GM12878 (cell line): Measurements from ENCODE around the gene EPB41L1. TPM values are rescaled to one million over a fixed set of nuclear protein-coding genes. Genes with fewer than 3 reads are reported as not detected.

Experiments used
- ATAC-seq: fragments of 200-7000 bp; cut with Tn5 transposase; 3 replicates; pipeline ENCODE4 v1.9.1; 2020; ENCODE audit warnings: mild to moderate bottlenecking, moderate library complexity
- BruUV-seq: library from RNA; stranded (reverse); fragments of 400-500 nt; replicated peaks from 2 replicates; lab custom pipeline; 2021; lab: Mats Ljungman, UMichigan
- CTCF ChIA-PET: fragments of 300-600 bp; sonication (Branson Sonifier 250); formaldehyde crosslinking; extraction: SDS; loops from one replicate; lab custom pipeline; 2021; ENCODE audit warnings: inconsistent platforms; lab: Yijun Ruan, JAX
- POLR2A ChIA-PET: fragments of 350-600 bp; formaldehyde crosslinking; extraction: SDS; loops from one replicate; lab custom pipeline; 2021; ENCODE audit warnings: inconsistent platforms; lab: Charles Lee
- RAD21 ChIA-PET: fragments of 300-600 bp; sonication (Branson Sonifier 250); formaldehyde crosslinking; loops from one replicate; lab custom pipeline; 2023; ENCODE audit warnings: antibody characterized with exemption; ENCODE audit not compliant: unreplicated experiment; lab: Charles Lee
- SMC1A ChIA-PET: fragments of 300-600 bp; sonication (Branson Sonifier 250); formaldehyde crosslinking; loops from one replicate; lab custom pipeline; 2023; ENCODE audit not compliant: unreplicated experiment, uncharacterized antibody; lab: Charles Lee
- DNase-seq: peaks from one replicate; pipeline ENCODE4 v3.0.0-alpha.2; 2011; ENCODE audit warnings: low read depth, low spot score
- FAIRE-seq: peaks from 3 replicates; lab custom pipeline; 2011; peaks lifted over from hg19 to GRCh38; lab: Jason Lieb, UNC
- H2AFZ ChIP-seq: 2 replicates; pipeline ENCODE4 v1.6.0; 2011; ENCODE audit warnings: low read depth, low read length, control low read depth; ENCODE audit not compliant: control insufficient read depth
- H3K27ac ChIP-seq: 2 replicates; pipeline ENCODE4 v1.5.1; 2011; ENCODE audit warnings: control low read depth; ENCODE audit not compliant: control insufficient read depth, insufficient read depth
- H3K27me3 ChIP-seq, 2 experiments: replicated peaks in 1 of 2; 2 replicates each; pipeline versions ENCODE4 v1.6.0 to v1.6.1; 2011; ENCODE audit warnings: low read length in 1 of 2; ENCODE audit not compliant: control insufficient read depth in 2 of 2, insufficient read depth in 2 of 2
- H3K36me3 ChIP-seq, 2 experiments: 2 replicates each; pipeline ENCODE4 v1.5.1; 2011; ENCODE audit warnings: low read length in 1 of 2; ENCODE audit not compliant: control insufficient read depth in 2 of 2, insufficient read depth in 2 of 2
- H3K4me1 ChIP-seq: 2 replicates; pipeline ENCODE4 v1.6.1; 2011; ENCODE audit warnings: mild to moderate bottlenecking, low read length, moderate library complexity, mixed read lengths; ENCODE audit not compliant: control insufficient read depth, insufficient read depth
- H3K4me2 ChIP-seq: 2 replicates; pipeline ENCODE4 v1.6.0; 2011; ENCODE audit warnings: control low read depth; ENCODE audit not compliant: control insufficient read depth, insufficient read depth
- H3K4me3 ChIP-seq: fragments of 200-600 bp; sonication (generic); 2 replicates; pipeline ENCODE4 v1.5.1; 2016
- H3K79me2 ChIP-seq: 2 replicates; pipeline ENCODE4 v1.6.0; 2011; ENCODE audit warnings: low read length; ENCODE audit not compliant: control insufficient read depth, insufficient read depth
- H3K9ac ChIP-seq: 2 replicates; pipeline ENCODE4 v1.8.0; 2011; ENCODE audit warnings: low read length, control low read depth, mixed read lengths; ENCODE audit not compliant: control insufficient read depth, insufficient read depth
- H3K9me3 ChIP-seq: replicated peaks from 3 replicates; pipeline ENCODE4 v1.5.1; 2011; ENCODE audit warnings: mild to moderate bottlenecking, low read length; ENCODE audit not compliant: control insufficient read depth, insufficient read depth
- H4K20me1 ChIP-seq: 2 replicates; pipeline ENCODE4 v1.6.0; 2011; ENCODE audit not compliant: control insufficient read depth, insufficient read depth
- BCL11A ChIP-seq: IDR thresholded peaks from 2 replicates; pipeline ENCODE4 v1.6.1; 2011; ENCODE audit warnings: low read depth, low read length
- CBX3 ChIP-seq: fragments of 200-600 bp; sonication (generic); IDR thresholded peaks from 2 replicates; pipeline ENCODE4 v1.6.1; 2016; ENCODE audit warnings: low read depth, borderline replicate concordance
- CHD4 ChIP-seq: fragments of 200-600 bp; sonication (generic); IDR thresholded peaks from 2 replicates; pipeline ENCODE4 v1.6.1; 2016; ENCODE audit warnings: mild to moderate bottlenecking
- CUX1 ChIP-seq: IDR thresholded peaks from 2 replicates; pipeline ENCODE4 v1.6.1; 2012; ENCODE audit warnings: improper control_type of control experiment, low read depth, low read length; ENCODE audit not compliant: insufficient replicate concordance
- FOXK2 ChIP-seq: fragments of 450-650 bp; IDR thresholded peaks from 2 replicates; pipeline ENCODE4 v1.6.1; 2017; ENCODE audit warnings: mild to moderate bottlenecking, moderate library complexity
- HCFC1 ChIP-seq: fragments of 150-350 bp; IDR thresholded peaks from 2 replicates; pipeline ENCODE4 v1.6.1; 2014; ENCODE audit warnings: low read length
- HDGF ChIP-seq: fragments of 450-650 bp; IDR thresholded peaks from 2 replicates; pipeline ENCODE4 v1.6.1; 2016; ENCODE audit warnings: antibody characterized with exemption
- JUNB ChIP-seq: IDR thresholded peaks from 2 replicates; pipeline ENCODE4 v1.6.1; 2016; ENCODE audit warnings: antibody characterized with exemption, mild to moderate bottlenecking
- KLF5 ChIP-seq: fragments of 450-650 bp; IDR thresholded peaks from 2 replicates; pipeline ENCODE4 v1.6.1; 2014; ENCODE audit warnings: mild to moderate bottlenecking; ENCODE audit not compliant: partially characterized antibody
- NR2C1 ChIP-seq: fragments of 450-650 bp; IDR thresholded peaks from 2 replicates; pipeline ENCODE4 v1.6.1; 2017; ENCODE audit warnings: antibody characterized with exemption, mild to moderate bottlenecking, moderate library complexity
- NR2F1 ChIP-seq: fragments of 450-650 bp; conservative IDR thresholded peaks from 2 replicates; pipeline ENCODE4 v1.6.1; 2017; ENCODE audit warnings: mild to moderate bottlenecking
- NRF1 ChIP-seq: conservative IDR thresholded peaks from 2 replicates; pipeline ENCODE4 v1.6.1; 2011; ENCODE audit warnings: mild to moderate bottlenecking, low read depth, low read length, improper control_type of control experiment
- RAD51 ChIP-seq: fragments of 450-650 bp; IDR thresholded peaks from 2 replicates; pipeline ENCODE4 v1.6.1; 2016; ENCODE audit warnings: moderate library complexity, mild to moderate bottlenecking, inconsistent platforms
- RELB ChIP-seq: fragments of 450-650 bp; IDR thresholded peaks from 2 replicates; pipeline ENCODE4 v1.6.1; 2017; ENCODE audit warnings: low read depth, mild to moderate bottlenecking, moderate library complexity
- SP1 ChIP-seq: IDR thresholded peaks from one replicate; pipeline ENCODE4 v1.6.1; 2011; ENCODE audit warnings: low read depth, low read length
- STAT3 ChIP-seq: IDR thresholded peaks from 2 replicates; pipeline ENCODE4 v1.6.1; 2011; ENCODE audit warnings: low read depth, low read length, improper control_type of control experiment
- WGBS: methylation state at CpG from one replicate; pipeline ENCODE4 v1.1.6; 2016; ENCODE audit warnings: low lambda C conversion rate; ENCODE audit not compliant: insufficient replicate concordance, insufficient coverage; ENCODE audit errors: missing lambda C conversion rate; 5-methylcytosine and 5-hydroxymethylcytosine counted together
- in situ Hi-C: fragments of 300-500 bp; cut with MboI; formaldehyde crosslinking; loops from 9 replicates; pipeline ENCODE4 v1.14.3; 2018; ENCODE audit warnings: mixed read lengths
- intact Hi-C: fragments of 100-400 bp; cut with micrococcal nuclease; formaldehyde crosslinking; loops from one replicate; pipeline ENCODE4 v1.14.2; 2022; ENCODE audit not compliant: unreplicated experiment
- polyA plus RNA-seq, 11 experiments: library from polyadenylated mRNA; depleted of rRNA in 4 of 11; unstranded in 6 of 11; stranded (reverse) in 5 of 11; fragments of >200 nt; fragmentation: Nextera tagmentation in 4 of 11; fragmentation: Illumina TruSeq in 1 of 11; extraction: Ambion mirVana in 4 of 11; extraction: Trizol in 1 of 11; gene quantifications; 1 replicate in 1 of 11; 2 replicates in 10 of 11; pipeline versions ENCODE4 v1.2.1 to v1.2.3, GENCODE V29; 2011 to 2016; ENCODE audit warnings: inconsistent platforms in 2 of 11, missing spikeins in 2 of 11, low read depth in 1 of 11
- total RNA-seq, 4 experiments: library from RNA; depleted of rRNA in 3 of 4; stranded (reverse); fragments of >200 nt in 3 of 4; fragmentation: Illumina TruSeq in 1 of 4; extraction: Trizol in 1 of 4; gene quantifications; 2 replicates each; pipeline versions ENCODE4 v1.2.1 to v1.2.3, GENCODE V29; 2013 to 2021

EPB41L1 gene
- total and polyA plus RNA-seq, 10 of the 15 experiments (the other 5 are each of a cell fraction or from before 2014, with no cell fraction given), result 0.08 to 3.2 (median 0.31) TPM

GRCh38 chr20:36116807-36117441 lies 37.6 kb upstream of the EPB41L1 start:
- Histone ChIP-seq H3K9me3 (no peaks in the 10 kb centered on the region), H3K27ac (no peak overlapping the region), H2AFZ (no peak overlapping the region), H4K20me1 (no peaks in the 10 kb centered on the region), H3K4me2 (no peak overlapping the region), H3K4me1 (peaks cover 8% of the 10 kb centered on the region; the same call in 1 of the 2 replicates), H3K79me2 (no peaks in the 10 kb centered on the region), H3K27me3 (no peaks in the 10 kb centered on the region; a peak in 1 of 4 replicates), H3K36me3 (no peaks in the 10 kb centered on the region), H3K9ac (no peak overlapping the region), H3K4me3 (no peak overlapping the region)
- DNase-seq (no peak), ATAC-seq (no peak), FAIRE-seq (no peak)
- RAD21 ChIA-PET, result no interaction called here
- POLR2A ChIA-PET, result interaction anchor here (1.6 kb wide), 1 partner anchor 52 kb away, joined by 3 read pairs; no protein-coding TSS in a partner anchor
- CTCF ChIA-PET, result no interaction called here
- 21% methylated on average over 2 of the region's 2 CpGs for whole genome bisulfite sequencing
- intact Hi-C loops, result no loop called here
- BruUV-seq, result no TSS peak
- in situ Hi-C loops, result no loop called here
- SMC1A ChIA-PET, result interaction anchor here (0.6 kb wide), 1 partner anchor 36 kb away, joined by 5 read pairs; no protein-coding TSS in a partner anchor
- TF ChIP-seq NR2F1, result no peak
- no peak for TF ChIP-seq JUNB
- no peak for TF ChIP-seq CBX3
- TF ChIP-seq HCFC1, result no peak
- TF ChIP-seq NRF1, result no peak
- no peak for TF ChIP-seq SP1
- no peak for TF ChIP-seq HDGF
- no peak for TF ChIP-seq KLF5
- TF ChIP-seq CHD4, result no peak
- TF ChIP-seq CUX1, result no peak
- no peak for TF ChIP-seq NR2C1
- TF ChIP-seq RELB, result no peak
- TF ChIP-seq RAD51, result no peak
- no peak for TF ChIP-seq FOXK2
- TF ChIP-seq STAT3, result no peak
- TF ChIP-seq BCL11A, result no peak
